Right atrium auricular region (tissue), 2 donors: Measurements from ENCODE around the gene SERPINH1. TPM values are rescaled to one million over a fixed set of nuclear protein-coding genes. Genes with fewer than 3 reads are reported as not detected.

Experiments used
- DNase-seq: peaks from one replicate; pipeline ENCODE4 v3.0.0-alpha.2; 2019; ENCODE audit warnings: low spot score
- H3K27ac ChIP-seq, 2 donors: fragments of 200-600 bp; sonication (generic); 1 replicate in 1 of 2; 2 replicates in 1 of 2; pipeline ENCODE4 v1.5.1; 2016 to 2019
- H3K27me3 ChIP-seq, 2 donors: fragments of 200-600 bp; sonication (generic); one replicate each; pipeline versions ENCODE4 v1.5.1 to v1.6.0; 2017 to 2019
- H3K36me3 ChIP-seq: fragments of 200-600 bp; sonication (generic); one replicate; pipeline ENCODE4 v1.5.1; 2016
- H3K4me1 ChIP-seq, 2 donors: fragments of 200-600 bp; sonication (generic); one replicate each; pipeline versions ENCODE4 v1.5.1 to v1.6.0; 2017 to 2019
- H3K4me3 ChIP-seq, 2 donors: fragments of 200-600 bp; sonication (generic); 1 replicate in 1 of 2; 2 replicates in 1 of 2; pipeline ENCODE4 v1.5.1; 2017 to 2019; ENCODE audit warnings: mild to moderate bottlenecking in 1 of 2, moderate library complexity in 1 of 2
- H3K9me3 ChIP-seq, 2 donors: fragments of 200-600 bp; sonication (generic); one replicate each; pipeline ENCODE4 v1.5.1; 2019
- total RNA-seq, 2 donors: library from RNA; depleted of rRNA; stranded (reverse); fragments of >200 nt; gene quantifications; one replicate each; pipeline ENCODE4 v1.1.0, GENCODE V29; 2016
- TF ChIP-seq, protein P1 (sequence below), 2 donors: fragments of 200-600 bp; sonication (generic); IDR thresholded peaks; one replicate each; pipeline ENCODE4 v1.5.1; 2019; ENCODE audit warnings: antibody characterized with exemption in 2 of 2

The SERPINH1 gene
- total RNA-seq, 2 donors from 2014 or later: 114 to 195 TPM

- Histone ChIP-seq H3K27me3 (no peaks in the 10 kb centered on the region), H3K4me3 (no peak overlapping the region), H3K9me3 (no peaks in the 10 kb centered on the region), H3K4me1 (peaks cover 0 to 11% of the 10 kb centered on the region in 2 donors), H3K27ac (no peak overlapping the region), H3K36me3 (no peaks in the 10 kb centered on the region)
- no peak for DNase-seq
- TF ChIP-seq, protein P1, sequence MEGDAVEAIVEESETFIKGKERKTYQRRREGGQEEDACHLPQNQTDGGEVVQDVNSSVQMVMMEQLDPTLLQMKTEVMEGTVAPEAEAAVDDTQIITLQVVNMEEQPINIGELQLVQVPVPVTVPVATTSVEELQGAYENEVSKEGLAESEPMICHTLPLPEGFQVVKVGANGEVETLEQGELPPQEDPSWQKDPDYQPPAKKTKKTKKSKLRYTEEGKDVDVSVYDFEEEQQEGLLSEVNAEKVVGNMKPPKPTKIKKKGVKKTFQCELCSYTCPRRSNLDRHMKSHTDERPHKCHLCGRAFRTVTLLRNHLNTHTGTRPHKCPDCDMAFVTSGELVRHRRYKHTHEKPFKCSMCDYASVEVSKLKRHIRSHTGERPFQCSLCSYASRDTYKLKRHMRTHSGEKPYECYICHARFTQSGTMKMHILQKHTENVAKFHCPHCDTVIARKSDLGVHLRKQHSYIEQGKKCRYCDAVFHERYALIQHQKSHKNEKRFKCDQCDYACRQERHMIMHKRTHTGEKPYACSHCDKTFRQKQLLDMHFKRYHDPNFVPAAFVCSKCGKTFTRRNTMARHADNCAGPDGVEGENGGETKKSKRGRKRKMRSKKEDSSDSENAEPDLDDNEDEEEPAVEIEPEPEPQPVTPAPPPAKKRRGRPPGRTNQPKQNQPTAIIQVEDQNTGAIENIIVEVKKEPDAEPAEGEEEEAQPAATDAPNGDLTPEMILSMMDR (IDR thresholded peaks at IDR 0.05): no peak
These were observed 31.5 kb upstream of the SERPINH1 start for GRCh38 chr11:75530577-75530976.

- Histone ChIP-seq H3K36me3 (no peaks in the 10 kb centered on the region), H3K4me3 (no peak overlapping the region), H3K9me3 (no peaks in the 10 kb centered on the region), H3K27me3 (no peaks in the 10 kb centered on the region), H3K4me1 (peaks cover 0 to 8% of the 10 kb centered on the region in 2 donors), H3K27ac (no peak overlapping the region)
- no peak for DNase-seq
- TF ChIP-seq, protein P1 (IDR thresholded peaks at IDR 0.05): no peak
These were observed 30.7 kb upstream of the SERPINH1 start for GRCh38 chr11:75531325-75531724.

GRCh38 chr11:75532200-75533048, 29.6 kb upstream of the SERPINH1 start:
- H3K4me3 ChIP-seq: no peak overlapping the region
- H3K27ac ChIP-seq: no peak overlapping the region
- H3K9me3 ChIP-seq: no peaks in the 10 kb centered on the region
- peaks cover 0 to 5% of the 10 kb centered on the region in 2 donors for H3K4me1 ChIP-seq
- no peaks in the 10 kb centered on the region for H3K36me3 ChIP-seq
- DNase-seq: peak; percentile 80
- no peaks in the 10 kb centered on the region for H3K27me3 ChIP-seq
- TF ChIP-seq, protein P1 (IDR thresholded peaks at IDR 0.05): peak; percentile 82 to 92

- H3K4me3 ChIP-seq: no peak overlapping the region
- H3K27me3 ChIP-seq: no peaks in the 10 kb centered on the region
- H3K27ac ChIP-seq: no peak overlapping the region
- no peaks in the 10 kb centered on the region for H3K9me3 ChIP-seq
- no peaks in the 10 kb centered on the region for H3K36me3 ChIP-seq
- DNase-seq: no peak
- TF ChIP-seq, protein P1 (IDR thresholded peaks at IDR 0.05): no peak
- H3K4me1 ChIP-seq: peaks cover 0 to 5% of the 10 kb centered on the region in 2 donors
These were observed 28.2 kb upstream of the SERPINH1 start for GRCh38 chr11:75533896-75534258.

- no peaks in the 10 kb centered on the region for H3K36me3 ChIP-seq
- peaks cover 0 to 5% of the 10 kb centered on the region in 2 donors for H3K4me1 ChIP-seq
- DNase-seq: no peak
- H3K4me3 ChIP-seq: no peak overlapping the region
- H3K27ac ChIP-seq: no peak overlapping the region
- no peaks in the 10 kb centered on the region for H3K9me3 ChIP-seq
- no peaks in the 10 kb centered on the region for H3K27me3 ChIP-seq
- TF ChIP-seq, protein P1 (IDR thresholded peaks at IDR 0.05): no peak
These were observed 27.6 kb upstream of the SERPINH1 start for GRCh38 chr11:75534259-75535069.
